GM19240 (cell line): ENCODE results near the gene RASA3.
"Not testable (repeated sequence)": the region's sequence is repeated elsewhere in the genome, so short reads cannot be mapped to it uniquely, and the experiment has no call there.

ENCODE experiments used
- DNase-seq: peaks from one replicate; pipeline ENCODE4 v3.0.0; 2011; ENCODE audit warnings: low spot score; ENCODE audit not compliant: insufficient read length

Gene RASA3

GRCh38 chr13:114155926-114156883 lies 23.8 kb upstream of the RASA3 start:
- no peak for DNase-seq

GRCh38 chr13:114155320-114155719 lies 22.9 kb upstream of the RASA3 start:
- DNase-seq, result no peak

- DNase-seq, result no peak
Observed at GRCh38 chr13:114154476-114154875, 22.1 kb upstream of the RASA3 start.

GRCh38 chr13:114153485-114154080 lies 21.2 kb upstream of the RASA3 start:
- no peak for DNase-seq

GRCh38 chr13:114152831-114153371 lies 20.5 kb upstream of the RASA3 start:
- no peak for DNase-seq

- DNase-seq, result no peak
Observed at GRCh38 chr13:114152285-114152645, 19.8 kb upstream of the RASA3 start.

GRCh38 chr13:114151565-114152284 lies 19.3 kb upstream of the RASA3 start:
- no peak for DNase-seq

GRCh38 chr13:114151031-114151430 lies 18.6 kb upstream of the RASA3 start:
- DNase-seq, result no peak

- DNase-seq, result no peak
Observed at GRCh38 chr13:114149774-114150740, 17.6 kb upstream of the RASA3 start.

GRCh38 chr13:114148886-114149285 lies 16.5 kb upstream of the RASA3 start:
- DNase-seq, result not testable (repeated sequence)

GRCh38 chr13:114148521-114148855 lies 16.1 kb upstream of the RASA3 start:
- no peak for DNase-seq

- no peak for DNase-seq
Observed at GRCh38 chr13:114147803-114148520, 15.5 kb upstream of the RASA3 start.

GRCh38 chr13:114146629-114147028 lies 14.2 kb upstream of the RASA3 start:
- no peak for DNase-seq

- DNase-seq, result no peak
Observed at GRCh38 chr13:114146173-114146572, 13.8 kb upstream of the RASA3 start.

GRCh38 chr13:114145722-114146121 lies 13.3 kb upstream of the RASA3 start:
- no peak for DNase-seq

- DNase-seq, result no peak
Observed at GRCh38 chr13:114145256-114145655, 12.8 kb upstream of the RASA3 start.

GRCh38 chr13:114144606-114145244 lies 12.3 kb upstream of the RASA3 start:
- no peak for DNase-seq

GRCh38 chr13:114143806-114144605 lies 11.6 kb upstream of the RASA3 start:
- no peak for DNase-seq
